Activated CD8-positive, alpha-beta memory T cell treated with anti-CD3 and anti-CD28 coated beads, Interleukin-2, amount 50 U/mL, for 48 hours (primary cell): ENCODE measurements around the gene TMEM229B.
A peak's percentile ranks its signal among the peaks of the same experiment; 100 is the strongest.

Source experiments
- DNase-seq: peaks from one replicate; pipeline ENCODE4 v3.0.0-alpha.2; 2020

TMEM229B gene

GRCh38 chr14:67514650-67515385 is 26.3 kb upstream of the TMEM229B start:
- peak; percentile 66 for DNase-seq

- no peak for DNase-seq
Observed at GRCh38 chr14:67514203-67514607, 25.7 kb upstream of the TMEM229B start.

- no peak for DNase-seq
Observed at GRCh38 chr14:67513631-67514108, 25.1 kb upstream of the TMEM229B start.

- DNase-seq = no peak
Observed at GRCh38 chr14:67512463-67513310, 24.2 kb upstream of the TMEM229B start.

GRCh38 chr14:67510836-67511235 is 22.3 kb upstream of the TMEM229B start:
- no peak for DNase-seq

- no peak for DNase-seq
Observed at GRCh38 chr14:67510121-67510520, 21.6 kb upstream of the TMEM229B start.

- DNase-seq = no peak
Observed at GRCh38 chr14:67508956-67509355, 20.4 kb upstream of the TMEM229B start.

GRCh38 chr14:67505254-67505653 is 16.7 kb upstream of the TMEM229B start:
- DNase-seq = no peak

- no peak for DNase-seq
Observed at GRCh38 chr14:67503331-67503730, 14.8 kb upstream of the TMEM229B start.

GRCh38 chr14:67502867-67503266 is 14.3 kb upstream of the TMEM229B start:
- no peak for DNase-seq

- no peak for DNase-seq
Observed at GRCh38 chr14:67501670-67502069, 13.1 kb upstream of the TMEM229B start.

GRCh38 chr14:67500981-67501380 is 12.5 kb upstream of the TMEM229B start:
- DNase-seq = no peak

GRCh38 chr14:67497716-67498115 is 9.2 kb upstream of the TMEM229B start:
- no peak for DNase-seq

GRCh38 chr14:67497216-67497615 is 8.7 kb upstream of the TMEM229B start:
- no peak for DNase-seq

GRCh38 chr14:67495827-67496226 is 7.3 kb upstream of the TMEM229B start:
- DNase-seq = no peak

- DNase-seq = no peak
Observed at GRCh38 chr14:67493092-67493717, 4.7 kb upstream of the TMEM229B start.

GRCh38 chr14:67492538-67492937 is 4.0 kb upstream of the TMEM229B start:
- no peak for DNase-seq

GRCh38 chr14:67491741-67492507 is 3.4 kb upstream of the TMEM229B start:
- no peak for DNase-seq

- no peak for DNase-seq
Observed at GRCh38 chr14:67491285-67491684, 2.8 kb upstream of the TMEM229B start.

- no peak for DNase-seq
Observed at GRCh38 chr14:67490196-67490595, 1.7 kb upstream of the TMEM229B start.

GRCh38 chr14:67487332-67487731 is 1.2 kb downstream of the TMEM229B start:
- no peak for DNase-seq

GRCh38 chr14:67486890-67487289 is 1.6 kb downstream of the TMEM229B start:
- DNase-seq = no peak
